IMR-90 (cell line): Measurements from ENCODE around the gene LRRC36. TPM values are rescaled to one million over a fixed set of nuclear protein-coding genes. Genes with fewer than 3 reads are reported as not detected.

Source experiments
- ATAC-seq: fragments of 200-7000 bp; cut with Tn5 transposase; 2 replicates; pipeline ENCODE4 v1.9.1; 2020; ENCODE audit warnings: low read depth, mild to moderate bottlenecking, moderate library complexity
- Bru-seq: library from RNA; stranded (reverse); fragments of 400-500 nt; gene quantifications from one replicate; lab custom pipeline; 2021; lab: Mats Ljungman, UMichigan
- BruChase-seq, 2 experiments: library from RNA; stranded (reverse); fragments of 400-500 nt; gene quantifications; one replicate each; lab custom pipeline; 2021; lab: Mats Ljungman, UMichigan
- BruUV-seq: library from RNA; stranded (reverse); fragments of 400-500 nt; replicated peaks from 2 replicates; lab custom pipeline; 2021; lab: Mats Ljungman, UMichigan
- CTCF ChIA-PET: fragments of 300-600 bp; formaldehyde crosslinking; extraction: SDS; loops from one replicate; lab custom pipeline; 2021; ENCODE audit warnings: antibody characterized with exemption; lab: Yijun Ruan, JAX
- POLR2A ChIA-PET: fragments of 300-600 bp; sonication (Branson Sonifier 250); formaldehyde crosslinking; loops from one replicate; lab custom pipeline; 2022; ENCODE audit warnings: antibody characterized with exemption; ENCODE audit not compliant: unreplicated experiment; lab: Charles Lee
- DNase-seq: peaks from one replicate; pipeline ENCODE4 v3.0.0; 2013
- H2AFZ ChIP-seq: replicated peaks from 2 replicates; pipeline ENCODE3; 2013; ENCODE audit warnings: low read length, mild to moderate bottlenecking; ENCODE audit not compliant: poor library complexity
- H2AK5ac ChIP-seq: 2 replicates; pipeline ENCODE4 v1.6.1; 2013; ENCODE audit warnings: low read depth, low read length, inconsistent platforms
- H2AK9ac ChIP-seq: replicated peaks from 2 replicates; pipeline ENCODE3; 2013; ENCODE audit warnings: mild to moderate bottlenecking, low read depth, low read length, moderate library complexity; ENCODE audit not compliant: poor library complexity
- H2BK120ac ChIP-seq: 2 replicates; pipeline ENCODE4 v1.6.1; 2013; ENCODE audit warnings: low read depth, low read length, inconsistent platforms
- H2BK15ac ChIP-seq: 3 replicates; pipeline ENCODE4 v1.6.1; 2013; ENCODE audit warnings: low read depth, low read length, inconsistent platforms
- H2BK20ac ChIP-seq: 2 replicates; pipeline ENCODE4 v1.6.1; 2013; ENCODE audit warnings: low read depth, mild to moderate bottlenecking, inconsistent platforms, low read length, moderate library complexity
- H2BK5ac ChIP-seq: 2 replicates; pipeline ENCODE4 v1.6.1; 2013; ENCODE audit warnings: mild to moderate bottlenecking, low read depth, low read length, inconsistent platforms; ENCODE audit not compliant: poor library complexity, severe bottlenecking
- H3K14ac ChIP-seq: replicated peaks from 2 replicates; pipeline ENCODE4 v1.6.1; 2013; ENCODE audit warnings: low read depth, low read length, inconsistent platforms
- H3K18ac ChIP-seq: 2 replicates; pipeline ENCODE4 v1.6.1; 2013; ENCODE audit warnings: low read depth, low read length, control low read depth
- H3K23ac ChIP-seq: 2 replicates; pipeline ENCODE4 v1.6.1; 2013; ENCODE audit warnings: low read depth, low read length, inconsistent platforms
- H3K27ac ChIP-seq: 2 replicates; pipeline ENCODE4 v1.5.1; 2013; ENCODE audit warnings: mild to moderate bottlenecking, control low read depth, low read length; ENCODE audit not compliant: insufficient read depth
- H3K27me3 ChIP-seq: 2 replicates; pipeline ENCODE4 v1.6.1; 2013; ENCODE audit warnings: low read length; ENCODE audit not compliant: control insufficient read depth, insufficient read depth
- H3K36me3 ChIP-seq: 2 replicates; pipeline ENCODE4 v1.6.1; 2013; ENCODE audit warnings: low read length, mixed read lengths; ENCODE audit not compliant: control insufficient read depth, insufficient read depth
- H3K4ac ChIP-seq: 2 replicates; pipeline ENCODE4 v1.6.1; 2013; ENCODE audit warnings: low read depth, low read length, inconsistent platforms
- H3K4me1 ChIP-seq: 2 replicates; pipeline ENCODE4 v1.6.1; 2013; ENCODE audit warnings: low read length, mixed read lengths; ENCODE audit not compliant: control insufficient read depth, insufficient read depth
- H3K4me2 ChIP-seq: 2 replicates; pipeline ENCODE4 v1.6.1; 2013; ENCODE audit warnings: low read depth, mild to moderate bottlenecking, control low read depth, low read length, moderate library complexity
- H3K4me3 ChIP-seq: 2 replicates; pipeline ENCODE4 v1.5.1; 2013; ENCODE audit warnings: low read depth, mild to moderate bottlenecking, control low read depth, low read length, moderate library complexity; ENCODE audit not compliant: insufficient read depth
- H3K56ac ChIP-seq: 2 replicates; pipeline ENCODE4 v1.6.1; 2013; ENCODE audit warnings: low read length, inconsistent platforms; ENCODE audit not compliant: insufficient read depth; ENCODE audit errors: extremely low read depth
- H3K79me1 ChIP-seq, 2 experiments: 2 replicates each; pipeline ENCODE4 v1.6.1; 2013; ENCODE audit warnings: low read length in 2 of 2, inconsistent platforms in 1 of 2, low read depth in 1 of 2
- H3K9ac ChIP-seq: 2 replicates; pipeline ENCODE4 v1.6.1; 2013; ENCODE audit warnings: low read depth, low read length, control low read depth
- H3K9me1 ChIP-seq: 2 replicates; pipeline ENCODE4 v1.6.1; 2013; ENCODE audit warnings: low read length, inconsistent platforms; ENCODE audit not compliant: insufficient read depth
- H3K9me3 ChIP-seq: 2 replicates; pipeline ENCODE4 v1.6.1; 2013; ENCODE audit warnings: low read length; ENCODE audit not compliant: control insufficient read depth, insufficient read depth
- H4K20me1 ChIP-seq: 2 replicates; pipeline ENCODE4 v1.6.1; 2013; ENCODE audit warnings: low read length, inconsistent platforms; ENCODE audit not compliant: insufficient read depth
- H4K5ac ChIP-seq: 2 replicates; pipeline ENCODE4 v1.6.1; 2013; ENCODE audit warnings: mild to moderate bottlenecking, low read depth, low read length, control low read depth
- H4K8ac ChIP-seq, 2 experiments: 2 replicates each; pipeline ENCODE4 v1.6.1; 2013; ENCODE audit warnings: low read depth in 2 of 2, low read length in 2 of 2, control low read depth in 1 of 2, inconsistent platforms in 1 of 2
- H4K91ac ChIP-seq: 2 replicates; pipeline ENCODE4 v1.6.1; 2013; ENCODE audit warnings: low read depth, low read length, inconsistent platforms; ENCODE audit not compliant: insufficient read depth
- BHLHE40 ChIP-seq: fragments of 150-350 bp; IDR thresholded peaks from 2 replicates; pipeline ENCODE4 v1.6.1; 2016; ENCODE audit warnings: mild to moderate bottlenecking, low read depth, low read length
- MAFK ChIP-seq: IDR thresholded peaks from 2 replicates; pipeline ENCODE4 v1.6.1; 2012; ENCODE audit warnings: low read depth, low read length, improper control_type of control experiment
- MAZ ChIP-seq: IDR thresholded peaks from 2 replicates; pipeline ENCODE4 v1.6.1; 2012; ENCODE audit warnings: low read depth, mild to moderate bottlenecking, low read length, improper control_type of control experiment, moderate library complexity, borderline replicate concordance
- MXI1 ChIP-seq: IDR thresholded peaks from 2 replicates; pipeline ENCODE4 v1.6.1; 2012; ENCODE audit warnings: low read depth, mild to moderate bottlenecking, low read length, moderate library complexity, borderline replicate concordance
- POLR2A ChIP-seq: IDR thresholded peaks from 2 replicates; pipeline ENCODE4 v1.6.1; 2012; ENCODE audit warnings: mild to moderate bottlenecking, low read depth, low read length
- RFX5 ChIP-seq: IDR thresholded peaks from 2 replicates; pipeline ENCODE4 v1.8.0; 2012; ENCODE audit warnings: low read depth, mild to moderate bottlenecking, low read length, moderate library complexity
- SMC3 ChIP-seq: fragments of 150-350 bp; IDR thresholded peaks from 2 replicates; pipeline ENCODE4 v1.6.1; 2016; ENCODE audit warnings: low read depth, mild to moderate bottlenecking, antibody characterized with exemption, low read length, moderate library complexity
- WGBS, 2 experiments: methylation state at CpG; one replicate each; pipeline versions ENCODE4 v1.1.5 to v1.1.7; 2013; ENCODE audit warnings: missing lambda C conversion rate in 2 of 2; ENCODE audit not compliant: insufficient read length in 1 of 2; ENCODE audit errors: extremely low coverage in 2 of 2; 5-methylcytosine and 5-hydroxymethylcytosine counted together
- dilution Hi-C: fragments of 300-500 bp; cut with HindIII; formaldehyde crosslinking; loops from one replicate; pipeline ENCODE4 v1.14.3; 2018; ENCODE audit warnings: low sequenced_read_pairs; ENCODE audit not compliant: unreplicated experiment
- in situ Hi-C: fragments of 300-500 bp; cut with MboI; formaldehyde crosslinking; loops from 3 replicates; pipeline ENCODE4 v1.14.3; 2019; ENCODE audit warnings: low sequenced_read_pairs, inconsistent platforms, mixed read lengths
- intact Hi-C: fragments of 100-400 bp; cut with micrococcal nuclease; formaldehyde crosslinking; loops from 2 replicates; pipeline ENCODE4 v1.10.0; 2022
- long read RNA-seq: library from polyadenylated mRNA; unstranded; transcript quantifications from one replicate; pipeline ENCODE4 v2.0.0, GENCODE V29; 2021; ENCODE audit not compliant: unreplicated experiment
- polyA plus RNA-seq, 3 experiments: library from polyadenylated mRNA; depleted of rRNA; stranded (reverse); fragments of >200 nt; gene quantifications; 2 replicates each; pipeline ENCODE4 v1.2.3, GENCODE V29; 2012; ENCODE audit warnings: low replicate concordance in 1 of 3
- total RNA-seq: library from RNA; depleted of rRNA; stranded (reverse); fragments of >200 nt; gene quantifications from 2 replicates; pipeline ENCODE4 v1.2.3, GENCODE V29; 2012; rRNA removed
- TF ChIP-seq, protein P1 (sequence below): fragments of 150-350 bp; IDR thresholded peaks from 2 replicates; pipeline ENCODE4 v1.6.1; 2016; ENCODE audit warnings: low read depth, mild to moderate bottlenecking, low read length, moderate library complexity, borderline replicate concordance
- TF ChIP-seq, protein P2 (sequence below): conservative IDR thresholded peaks from 2 replicates; pipeline ENCODE4 v1.5.1; 2012; ENCODE audit warnings: mild to moderate bottlenecking, low read depth, low read length, improper control_type of control experiment

Gene LRRC36, protein sequence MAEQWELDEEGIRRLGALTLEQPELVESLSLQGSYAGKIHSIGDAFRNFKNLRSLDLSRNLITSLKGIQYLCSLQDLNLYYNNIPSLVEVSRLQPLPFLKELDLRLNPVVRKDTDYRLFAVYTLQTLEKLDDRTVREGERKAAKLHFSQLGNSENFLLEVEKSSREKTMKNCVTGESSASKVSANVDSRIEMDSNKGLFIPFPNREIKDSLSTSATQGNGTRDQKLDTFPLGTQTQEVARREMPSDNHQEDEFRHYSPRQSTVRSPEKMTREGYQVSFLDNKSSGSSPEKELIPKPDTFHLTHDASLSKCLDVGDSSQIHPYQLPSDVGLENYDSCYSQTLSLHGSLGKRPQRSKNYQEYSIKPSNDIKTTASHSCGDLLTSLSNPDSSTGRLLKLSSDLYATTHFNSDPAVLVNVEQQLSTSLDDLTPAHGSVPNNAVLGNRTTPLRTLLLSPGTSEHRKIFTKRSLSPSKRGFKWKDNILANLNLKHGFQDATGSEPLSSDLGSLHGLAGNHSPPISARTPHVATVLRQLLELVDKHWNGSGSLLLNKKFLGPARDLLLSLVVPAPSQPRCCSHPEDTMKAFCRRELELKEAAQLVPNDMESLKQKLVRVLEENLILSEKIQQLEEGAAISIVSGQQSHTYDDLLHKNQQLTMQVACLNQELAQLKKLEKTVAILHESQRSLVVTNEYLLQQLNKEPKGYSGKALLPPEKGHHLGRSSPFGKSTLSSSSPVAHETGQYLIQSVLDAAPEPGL
- total RNA-seq = 0.18 TPM in 1 of 2 replicates, not detected in the other
- 0.20 and 0.29 TPM in 2 replicates for polyA plus RNA-seq (2012; rRNA removed)
- polyA plus RNA-seq (2012; cell fraction: cytosol; rRNA removed) = 0.04 and 0.08 TPM in 2 replicates
- polyA plus RNA-seq (2012; cell fraction: nucleus; rRNA removed; ENCODE audit: low replicate concordance) = 0.46 and 2.3 TPM in 2 replicates
- percentile 18 among the genes with signal in this experiment for Bru-seq, nascent RNA
- BruChase-seq, experiment 1, labeled RNA remaining after a 6-hour chase = percentile 24 among the genes with signal in this experiment
- percentile 22 among the genes with signal in this experiment for BruChase-seq, experiment 2, labeled RNA remaining after a 2-hour chase
- long read RNA-seq = 0 reads

- no TSS peak for BruUV-seq
- H3K18ac ChIP-seq = peak within 1 kb of the TSS; percentile 7
- TF ChIP-seq RFX5 (no peak), SMC3 (0 out of 2 replicates have a peak, but pooled peaks have one; percentile 10), MAZ (no peak), MAFK (no peak), POLR2A (no peak), BHLHE40 (no peak), MXI1 (no peak)
- TF ChIP-seq, protein P1, sequence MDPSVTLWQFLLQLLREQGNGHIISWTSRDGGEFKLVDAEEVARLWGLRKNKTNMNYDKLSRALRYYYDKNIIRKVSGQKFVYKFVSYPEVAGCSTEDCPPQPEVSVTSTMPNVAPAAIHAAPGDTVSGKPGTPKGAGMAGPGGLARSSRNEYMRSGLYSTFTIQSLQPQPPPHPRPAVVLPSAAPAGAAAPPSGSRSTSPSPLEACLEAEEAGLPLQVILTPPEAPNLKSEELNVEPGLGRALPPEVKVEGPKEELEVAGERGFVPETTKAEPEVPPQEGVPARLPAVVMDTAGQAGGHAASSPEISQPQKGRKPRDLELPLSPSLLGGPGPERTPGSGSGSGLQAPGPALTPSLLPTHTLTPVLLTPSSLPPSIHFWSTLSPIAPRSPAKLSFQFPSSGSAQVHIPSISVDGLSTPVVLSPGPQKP = no peak
- TF ChIP-seq, protein P2, sequence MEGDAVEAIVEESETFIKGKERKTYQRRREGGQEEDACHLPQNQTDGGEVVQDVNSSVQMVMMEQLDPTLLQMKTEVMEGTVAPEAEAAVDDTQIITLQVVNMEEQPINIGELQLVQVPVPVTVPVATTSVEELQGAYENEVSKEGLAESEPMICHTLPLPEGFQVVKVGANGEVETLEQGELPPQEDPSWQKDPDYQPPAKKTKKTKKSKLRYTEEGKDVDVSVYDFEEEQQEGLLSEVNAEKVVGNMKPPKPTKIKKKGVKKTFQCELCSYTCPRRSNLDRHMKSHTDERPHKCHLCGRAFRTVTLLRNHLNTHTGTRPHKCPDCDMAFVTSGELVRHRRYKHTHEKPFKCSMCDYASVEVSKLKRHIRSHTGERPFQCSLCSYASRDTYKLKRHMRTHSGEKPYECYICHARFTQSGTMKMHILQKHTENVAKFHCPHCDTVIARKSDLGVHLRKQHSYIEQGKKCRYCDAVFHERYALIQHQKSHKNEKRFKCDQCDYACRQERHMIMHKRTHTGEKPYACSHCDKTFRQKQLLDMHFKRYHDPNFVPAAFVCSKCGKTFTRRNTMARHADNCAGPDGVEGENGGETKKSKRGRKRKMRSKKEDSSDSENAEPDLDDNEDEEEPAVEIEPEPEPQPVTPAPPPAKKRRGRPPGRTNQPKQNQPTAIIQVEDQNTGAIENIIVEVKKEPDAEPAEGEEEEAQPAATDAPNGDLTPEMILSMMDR = peak; percentile 45
Observed at GRCh38 chr16:67326472-67327309, at the start of gene LRRC36, which contains the start of gene KCTD19. Gene LRRC36, plus strand, starts transcription at chr16:67326815. Its CDS starts 48 bp downstream, at chr16:67326863. Gene KCTD19, minus strand, starts transcription at chr16:67326741. Its CDS starts 34 bp downstream, at chr16:67326707.

More at GRCh38 chr16:67326472-67327309, at the start of gene LRRC36, which contains the start of gene KCTD19:
- H2AFZ ChIP-seq = peak within 1 kb of the TSS; percentile 93
- H3K56ac ChIP-seq = no peak within 1 kb of the TSS
- peaks cover 4% of the 10 kb centered on the region; the same call in 1 of the 2 replicates for H3K27me3 ChIP-seq
- POLR2A ChIA-PET = no interaction called here
- peak within 1 kb of the TSS; percentile 86; the same call in 1 of the 2 replicates for H3K23ac ChIP-seq
- H4K8ac ChIP-seq = peak within 1 kb of the TSS; percentile 18 to 68; a peak in 2 of 4 replicates
- no peaks in the 10 kb centered on the region for H4K20me1 ChIP-seq
- in situ Hi-C loops = no loop called here
- H3K9ac ChIP-seq = peak within 1 kb of the TSS; percentile 7
- DNase-seq = no peak
- peak; percentile 69 for ATAC-seq
- no peaks in the 10 kb centered on the region for H3K79me1 ChIP-seq
- WGBS, 2 experiments = 8% methylated on average over 48 of the region's 61 CpGs; no CpG with 5 or more reads in 1 of the 2 experiments
- peak within 1 kb of the TSS; percentile 56; the same call in 1 of the 2 replicates for H4K91ac ChIP-seq
- H4K5ac ChIP-seq = peak within 1 kb of the TSS; percentile 38
- no peak within 1 kb of the TSS; the same call in 2 of the 3 replicates for H2BK15ac ChIP-seq
- H3K4me1 ChIP-seq = no peaks in the 10 kb centered on the region
- peak within 1 kb of the TSS; percentile 45 for H3K4me3 ChIP-seq
- intact Hi-C loops = no loop called here
- H3K36me3 ChIP-seq = no peaks in the 10 kb centered on the region
- peak within 1 kb of the TSS; percentile 91 for H3K14ac ChIP-seq
- no peak within 1 kb of the TSS for H2BK5ac ChIP-seq
- H3K4me2 ChIP-seq = peak within 1 kb of the TSS; percentile 73
- H2AK5ac ChIP-seq = peak within 1 kb of the TSS; percentile 75
- no peak within 1 kb of the TSS for H2BK20ac ChIP-seq
- H2AK9ac ChIP-seq = peak within 1 kb of the TSS; percentile 93
- H3K4ac ChIP-seq = peak within 1 kb of the TSS; percentile 17
- H3K9me3 ChIP-seq = no peaks in the 10 kb centered on the region
- H3K9me1 ChIP-seq = 0 out of 2 replicates have a peak, but pooled peaks cover 1% of the 10 kb centered on the region
- peak within 1 kb of the TSS; percentile 20 for H2BK120ac ChIP-seq
- dilution Hi-C loops = no loop called here
- CTCF ChIA-PET = interaction anchor here (0.5 to 1.7 kb wide), 4 partner anchors 14 to 485 kb away, joined by 3 to 9 read pairs (median 4); no protein-coding TSS in a partner anchor
- H3K27ac ChIP-seq = no peak within 1 kb of the TSS
